ENCODE results near the gene DCAF11. TPM values are rescaled to one million over a fixed set of nuclear protein-coding genes. Genes with fewer than 3 reads are reported as not detected.

The DCAF11 gene
- polyA plus RNA-seq, 3 donors: 45.6 to 56.6 (median 48.8) TPM

GRCh38 chr14:24122416-24122815 lies 7.8 kb downstream of the DCAF11 start:
- Mint-ChIP-seq H3K36me3 (peaks cover 59 to 86% of the 10 kb centered on the region in 2 donors), H3K27ac (no peak overlapping the region), H3K27me3 (ENCODE audit: low read depth in 3 of 3) (peaks cover 0 to 5% (median 0%) of the 10 kb centered on the region in 3 donors), H3K9me3 (no peaks in the 10 kb centered on the region), H3K4me1 (peaks cover 5% of the 10 kb centered on the region), H3K4me3 (no peak overlapping the region)
- no CpG with 5 or more reads among the region's 4 CpGs for WGBS (ENCODE audit: insufficient coverage)
- intact Hi-C loops (cut with micrococcal nuclease): no loop called here
- Histone ChIP-seq H3K27ac (ENCODE audit: low read depth in 1 of 2, low read length in 2 of 2) (no peak overlapping the region), H3K9ac (ENCODE audit: insufficient read depth, low read length, poor library complexity, severe bottlenecking) (no peak overlapping the region), H3K27me3 (ENCODE audit: control insufficient read depth in 2 of 2, insufficient read depth in 2 of 2, low read length in 2 of 2) (no peaks in the 10 kb centered on the region), H3K36me3 (replicated peaks in 1 of 2; ENCODE audit: control insufficient read depth in 1 of 2, insufficient read depth in 2 of 2, low read length in 2 of 2) (peaks cover 64 to 74% of the 10 kb centered on the region in 2 donors), H3K9me3 (replicated peaks in 1 of 2; ENCODE audit: control insufficient read depth in 1 of 2, insufficient read depth in 1 of 2, low read length in 2 of 2) (no peaks in the 10 kb centered on the region), H3K4me1 (ENCODE audit: control insufficient read depth in 1 of 2, insufficient read depth in 2 of 2, low read length in 2 of 2) (no peaks in the 10 kb centered on the region), H3K79me2 (ENCODE audit: insufficient read depth, low read length) (peaks cover 2% of the 10 kb centered on the region), H3K4me2 (replicated peaks; ENCODE audit: extremely low read depth, low read length, poor library complexity, severe bottlenecking) (no peak overlapping the region), H4K20me1 (ENCODE audit: insufficient read depth, low read length) (no peaks in the 10 kb centered on the region), H2AFZ (ENCODE audit: insufficient read depth, low read depth, low read length, poor library complexity, severe bottlenecking) (no peak overlapping the region), H3K4me3 (replicated peaks in 1 of 3; ENCODE audit: low read depth in 2 of 3, low read length in 3 of 3) (no peak overlapping the region)
- TF ChIP-seq CTCF (IDR thresholded peaks at IDR 0.05): no peak
- no peak for DNase-seq

GRCh38 chr14:24122898-24123297 lies 8.3 kb downstream of the DCAF11 start:
- Histone ChIP-seq H4K20me1 (ENCODE audit: insufficient read depth, low read length) (no peaks in the 10 kb centered on the region), H3K4me2 (replicated peaks; ENCODE audit: extremely low read depth, low read length, poor library complexity, severe bottlenecking) (no peak overlapping the region), H3K36me3 (replicated peaks in 1 of 2; ENCODE audit: control insufficient read depth in 1 of 2, insufficient read depth in 2 of 2, low read length in 2 of 2) (peaks cover 59 to 69% of the 10 kb centered on the region in 2 donors), H2AFZ (ENCODE audit: insufficient read depth, low read depth, low read length, poor library complexity, severe bottlenecking) (no peak overlapping the region), H3K4me3 (replicated peaks in 1 of 3; ENCODE audit: low read depth in 2 of 3, low read length in 3 of 3) (no peak overlapping the region), H3K27me3 (ENCODE audit: control insufficient read depth in 2 of 2, insufficient read depth in 2 of 2, low read length in 2 of 2) (no peaks in the 10 kb centered on the region), H3K79me2 (ENCODE audit: insufficient read depth, low read length) (no peaks in the 10 kb centered on the region), H3K4me1 (ENCODE audit: control insufficient read depth in 1 of 2, insufficient read depth in 2 of 2, low read length in 2 of 2) (no peaks in the 10 kb centered on the region), H3K9ac (ENCODE audit: insufficient read depth, low read length, poor library complexity, severe bottlenecking) (no peak overlapping the region), H3K27ac (ENCODE audit: low read depth in 1 of 2, low read length in 2 of 2) (no peak overlapping the region), H3K9me3 (replicated peaks in 1 of 2; ENCODE audit: control insufficient read depth in 1 of 2, insufficient read depth in 1 of 2, low read length in 2 of 2) (no peaks in the 10 kb centered on the region)
- Mint-ChIP-seq H3K36me3 (peaks cover 55 to 82% of the 10 kb centered on the region in 2 donors), H3K4me3 (no peak overlapping the region), H3K27me3 (ENCODE audit: low read depth in 3 of 3) (peaks cover 0 to 5% (median 0%) of the 10 kb centered on the region in 3 donors), H3K27ac (peak overlapping the region in 2 of 7 donors; percentile 39 to 57), H3K4me1 (peaks cover 4% of the 10 kb centered on the region), H3K9me3 (no peaks in the 10 kb centered on the region)
- 93% methylated on average over 6 of the region's 8 CpGs for WGBS (ENCODE audit: insufficient coverage)
- no peak for TF ChIP-seq CTCF (IDR thresholded peaks at IDR 0.05)
- no peak for DNase-seq
- intact Hi-C loops (cut with micrococcal nuclease): no loop called here
